T-cell (primary cell): Measurements from ENCODE around the gene WWC1. TPM values are rescaled to one million over a fixed set of nuclear protein-coding genes. Genes with fewer than 3 reads are reported as not detected.

ENCODE experiments used
- ATAC-seq, 4 experiments: fragments of 200-7000 bp in 3 of 4; fragments of 150-1000 bp in 1 of 4; cut with Tn5 transposase; replicated peaks in 1 of 4; 1 replicate in 3 of 4; 2 replicates in 1 of 4; pipeline ENCODE4 v1.10.0; 2021; ENCODE audit warnings: moderate library complexity in 3 of 4, mild to moderate bottlenecking in 2 of 4, moderate number of reproducible peaks in 1 of 4
- CTCF ChIA-PET, 2 donors: fragments of 300-600 bp; sonication (Branson Sonifier 250); formaldehyde crosslinking; loops; one replicate each; lab custom pipeline; 2022; ENCODE audit warnings: antibody characterized with exemption in 2 of 2; lab: Charles Lee
- POLR2A ChIA-PET, 2 donors: fragments of 300-600 bp; sonication (Branson Sonifier 250); formaldehyde crosslinking; loops; one replicate each; lab custom pipeline; 2022; ENCODE audit warnings: antibody characterized with exemption in 2 of 2; lab: Charles Lee
- DNase-seq, 35 experiments: peaks; one replicate each; pipeline versions ENCODE4 v3.0.0 to v3.0.0-alpha.2; 2013 to 2023
- H3K27ac ChIP-seq: one replicate; pipeline ENCODE4 v1.5.1; 2013; ENCODE audit warnings: low read length
- H3K27me3 ChIP-seq, 2 experiments: replicated peaks in 1 of 2; 1 replicate in 1 of 2; 2 replicates in 1 of 2; pipeline versions ENCODE4 v1.6.1 to v1.7.0; 2013; ENCODE audit warnings: low read length in 1 of 2, mixed read lengths in 1 of 2; ENCODE audit not compliant: control insufficient read depth in 2 of 2, insufficient read depth in 2 of 2; ENCODE audit errors: extremely low read depth in 1 of 2
- H3K36me3 ChIP-seq, 2 donors: 1 replicate in 1 of 2; 2 replicates in 1 of 2; pipeline versions ENCODE4 v1.6.1 to v1.7.0; 2013; ENCODE audit warnings: low read length in 1 of 2; ENCODE audit not compliant: control insufficient read depth in 2 of 2, insufficient read depth in 1 of 2; ENCODE audit errors: extremely low read depth in 1 of 2
- H3K4me1 ChIP-seq, 2 experiments: 1 replicate in 1 of 2; 2 replicates in 1 of 2; pipeline versions ENCODE4 v1.6.1 to v1.7.0; 2013; ENCODE audit warnings: low read length in 2 of 2, mixed read lengths in 1 of 2; ENCODE audit not compliant: insufficient read depth in 2 of 2, control insufficient read depth in 1 of 2; ENCODE audit errors: extremely low read depth in 1 of 2
- H3K4me3 ChIP-seq, 2 donors: 1 replicate in 1 of 2; 2 replicates in 1 of 2; pipeline versions ENCODE4 v1.5.1 to v1.7.0; 2013; ENCODE audit warnings: mild to moderate bottlenecking in 2 of 2, low read length in 1 of 2, moderate library complexity in 1 of 2; ENCODE audit not compliant: control insufficient read depth in 1 of 2; ENCODE audit errors: extremely low read depth in 1 of 2
- H3K9me3 ChIP-seq: 2 replicates; pipeline ENCODE4 v1.7.0; 2013
- H3K27ac Mint-ChIP-seq, 2 donors: one replicate each; pipeline ENCODE4 v1.8.0; 2020 to 2021; ENCODE audit warnings: mild to moderate bottlenecking in 2 of 2, mixed read lengths in 2 of 2
- H3K27me3 Mint-ChIP-seq, 2 donors: one replicate each; pipeline ENCODE4 v1.8.0; 2021 to 2022; ENCODE audit warnings: mixed read lengths in 2 of 2
- H3K36me3 Mint-ChIP-seq: one replicate; pipeline ENCODE4 v1.8.0; 2021; ENCODE audit warnings: mixed read lengths
- H3K4me1 Mint-ChIP-seq, 3 donors: one replicate each; pipeline ENCODE4 v1.8.0; 2020 to 2022; ENCODE audit warnings: mixed read lengths in 3 of 3, mild to moderate bottlenecking in 1 of 3
- H3K4me3 Mint-ChIP-seq, 3 donors: one replicate each; pipeline ENCODE4 v1.8.0; 2020 to 2022; ENCODE audit warnings: mild to moderate bottlenecking in 3 of 3, mixed read lengths in 3 of 3, moderate library complexity in 3 of 3
- H3K9me3 Mint-ChIP-seq, 3 donors: one replicate each; pipeline ENCODE4 v1.8.0; 2020 to 2022; ENCODE audit warnings: mixed read lengths in 3 of 3
- WGBS: methylation state at CpG from one replicate; pipeline ENCODE4 v1.1.5; 2013; ENCODE audit warnings: missing lambda C conversion rate; ENCODE audit not compliant: insufficient coverage; 5-methylcytosine and 5-hydroxymethylcytosine counted together
- total RNA-seq, 35 experiments: library from RNA in 6 of 35; stranded (reverse) in 6 of 35; fragments of 120-200 nt in 1 of 35; gene quantifications; one replicate each; pipeline versions ENCODE4 v1.2.1 to v1.2.4 and lab custom pipeline; 2013 to 2026

The WWC1 gene
- total RNA-seq, 5 donors from 2014 or later (not counting 1 experiment from before 2014, with no cell fraction given): 0.83 to 2.0 (median 1.6) TPM

GRCh38 chr5:168494057-168494555, 202.7 kb downstream of the WWC1 start:
- no peaks in the 10 kb centered on the region for H3K27me3 ChIP-seq
- H3K27ac ChIP-seq: no peak overlapping the region
- ATAC-seq (no peak), DNase-seq (no peak)
- H3K36me3 ChIP-seq: peaks cover 3 to 81% of the 10 kb centered on the region in 2 donors
- Mint-ChIP-seq H3K4me1 (peaks cover 6 to 12% (median 11%) of the 10 kb centered on the region in 3 donors), H3K4me3 (no peak overlapping the region), H3K27me3 (no peaks in the 10 kb centered on the region), H3K27ac (no peak overlapping the region), H3K9me3 (no peaks in the 10 kb centered on the region), H3K36me3 (peaks cover 64% of the 10 kb centered on the region)
- 100% methylated on average over 2 of the region's 5 CpGs for WGBS
- POLR2A ChIA-PET: interaction anchor here in 1 of 2 donors (0.6 kb wide), 1 partner anchor 57 kb away, joined by 3 read pairs; no protein-coding TSS in a partner anchor
- CTCF ChIA-PET: no interaction called here
- H3K9me3 ChIP-seq: no peaks in the 10 kb centered on the region
- no peaks in the 10 kb centered on the region for H3K4me1 ChIP-seq
- no peak overlapping the region for H3K4me3 ChIP-seq

DNA sequence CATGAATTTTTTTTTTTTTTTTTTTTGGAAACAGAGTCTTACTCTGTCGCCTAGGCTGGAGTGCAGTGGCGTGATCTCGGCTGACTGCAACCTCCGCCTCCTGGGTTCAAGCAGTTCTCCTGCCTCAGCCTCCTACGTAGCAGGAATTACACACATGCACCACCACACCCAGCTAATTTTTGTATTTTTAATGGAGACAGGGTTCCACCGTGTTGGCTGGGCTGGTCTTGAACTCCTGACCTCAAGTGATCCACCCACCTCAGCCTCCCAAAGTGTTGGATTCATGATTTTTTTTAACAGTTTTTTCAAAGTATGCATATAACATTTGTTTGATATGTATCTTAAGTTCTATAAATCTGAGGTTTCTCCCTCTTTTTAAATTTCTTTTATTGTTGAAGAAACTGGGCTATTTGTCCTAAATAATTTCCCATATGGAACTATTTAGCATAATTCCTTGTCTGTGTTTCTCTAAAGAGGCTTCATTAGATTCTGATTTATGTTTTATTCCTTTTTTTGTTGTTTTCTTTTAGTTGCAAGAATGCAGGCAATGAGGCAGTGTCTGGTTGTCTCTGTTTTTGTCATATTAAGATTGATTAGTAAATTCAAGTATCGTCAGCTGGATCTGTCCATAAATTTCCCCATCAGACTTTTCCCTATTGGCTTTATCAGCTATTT, 211.3 kb downstream of the WWC1 start:
- ChIA-PET POLR2A (no interaction called here), CTCF (no interaction called here)
- H3K9me3 Mint-ChIP-seq: no peaks in the 10 kb centered on the region
- WGBS: 100% methylated on average over 1 of the region's 7 CpGs
- H3K27ac Mint-ChIP-seq: no peak overlapping the region
- Histone ChIP-seq H3K36me3 (peaks cover 5 to 60% of the 10 kb centered on the region in 2 donors), H3K27me3 (no peaks in the 10 kb centered on the region), H3K4me1 (no peaks in the 10 kb centered on the region), H3K27ac (no peak overlapping the region), H3K9me3 (no peaks in the 10 kb centered on the region), H3K4me3 (no peak overlapping the region)
- DNase-seq: no peak
- no peaks in the 10 kb centered on the region for H3K27me3 Mint-ChIP-seq
- no peak for ATAC-seq
- H3K4me3 Mint-ChIP-seq: no peak overlapping the region
- peaks cover 38% of the 10 kb centered on the region for H3K36me3 Mint-ChIP-seq
- no peaks in the 10 kb centered on the region for H3K4me1 Mint-ChIP-seq

DNA sequence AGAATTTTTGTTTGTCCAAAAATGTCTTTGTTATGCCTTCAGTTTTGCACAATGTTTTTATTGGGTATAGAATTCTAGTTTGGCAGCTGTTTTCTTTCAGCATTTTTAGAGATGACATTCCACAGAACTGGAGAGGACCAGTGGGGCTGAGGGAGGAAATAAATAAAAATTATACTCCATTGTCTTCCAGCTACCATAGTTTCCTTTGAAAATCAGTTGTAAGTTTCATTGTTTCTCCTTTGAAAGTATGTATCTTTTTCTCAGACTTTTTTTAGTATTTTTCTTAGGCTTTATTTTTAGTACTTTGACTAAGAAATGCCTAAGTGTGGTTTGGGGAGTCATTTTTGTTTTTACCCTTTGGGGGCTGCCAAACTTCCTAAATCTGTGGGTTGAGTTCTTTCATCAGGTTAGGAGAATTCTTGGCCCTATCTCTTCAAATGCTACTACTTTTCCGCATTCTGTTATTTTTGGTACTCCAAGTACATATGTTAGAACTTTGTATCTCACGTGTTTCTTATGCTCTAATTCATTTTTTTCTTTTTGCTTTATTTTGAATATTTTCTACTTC, 222.5 kb downstream of the WWC1 start:
- POLR2A ChIA-PET: no interaction called here
- Histone ChIP-seq H3K36me3 (peaks cover 4 to 89% of the 10 kb centered on the region in 2 donors), H3K4me3 (no peak overlapping the region), H3K27me3 (no peaks in the 10 kb centered on the region), H3K9me3 (no peaks in the 10 kb centered on the region), H3K27ac (no peak overlapping the region), H3K4me1 (no peaks in the 10 kb centered on the region)
- ATAC-seq: no peak
- CTCF ChIA-PET: no interaction called here
- H3K27ac Mint-ChIP-seq: no peak overlapping the region
- H3K4me1 Mint-ChIP-seq: no peaks in the 10 kb centered on the region
- no CpG with 5 or more reads among the region's 2 CpGs for WGBS
- H3K27me3 Mint-ChIP-seq: no peaks in the 10 kb centered on the region
- peaks cover 90% of the 10 kb centered on the region for H3K36me3 Mint-ChIP-seq
- peaks cover 0 to 16% (median 5%) of the 10 kb centered on the region in 3 donors for H3K9me3 Mint-ChIP-seq
- no peak for DNase-seq
- no peak overlapping the region for H3K4me3 Mint-ChIP-seq

Other genes with a start within 250 kb of the WWC1 start
- 10 to 100 TPM; 57.6 to 84.8 (median 62.6) TPM for gene RARS1, start 194.8 kb downstream of the WWC1 start, total RNA-seq
- under 1 TPM in 1 of 5 donors, not detected in 4; 0.18 TPM for gene FBLL1, start 237.7 kb downstream of the WWC1 start, total RNA-seq